GM18861 (cell line): Measurements from ENCODE around the gene FCAR.
"Not testable (repeated sequence)": the region's sequence is repeated elsewhere in the genome, so short reads cannot be mapped to it uniquely, and the experiment has no call there.

Experiments used
- ATAC-seq: cut with Tn5 transposase; IDR thresholded peaks from one replicate; pipeline ENCODE4 v1.9.1; 2021; ENCODE audit not compliant: unreplicated experiment

The FCAR gene

DNA sequence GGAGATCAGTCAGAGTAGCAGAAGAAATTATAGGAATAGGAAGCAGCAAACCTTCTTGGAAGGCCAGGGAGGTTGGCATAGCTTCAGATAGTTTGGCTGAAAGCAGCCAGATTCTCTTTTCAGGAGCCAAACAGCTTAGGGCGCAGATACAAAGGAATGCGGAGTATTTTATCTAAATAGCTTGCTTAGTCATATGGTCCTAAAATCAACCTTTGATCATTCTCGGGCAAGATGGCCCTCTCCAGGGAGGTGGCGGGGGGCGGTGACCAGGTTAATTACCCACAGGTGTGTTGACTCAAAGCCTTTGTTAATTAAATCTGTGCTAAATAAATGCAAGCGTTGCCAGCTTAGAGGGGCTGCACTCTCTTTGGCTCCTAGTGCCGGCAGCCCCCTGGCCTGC, 19.4 kb downstream of the FCAR start:
- no peak for ATAC-seq

DNA sequence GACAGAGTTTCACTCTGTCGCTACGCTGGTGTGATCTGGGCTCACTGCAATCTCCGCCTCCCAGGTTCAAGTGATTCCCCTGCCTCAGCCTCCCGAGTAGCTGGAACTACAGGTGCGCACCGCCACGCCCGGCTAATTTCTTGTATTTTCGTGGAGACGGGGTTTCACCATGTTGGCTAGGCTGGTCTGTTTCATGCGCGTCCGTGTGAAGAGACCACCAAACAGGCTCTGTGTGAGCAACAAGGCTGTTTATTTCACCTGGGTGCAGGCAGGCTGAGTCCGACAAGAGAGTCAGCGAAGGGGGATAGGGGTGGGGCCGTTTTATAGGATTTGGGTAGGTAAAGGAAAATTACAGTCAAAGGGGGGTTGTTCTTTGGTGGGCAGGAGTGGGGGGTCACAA, 20.1 kb downstream of the FCAR start:
- ATAC-seq: not testable (repeated sequence)

DNA sequence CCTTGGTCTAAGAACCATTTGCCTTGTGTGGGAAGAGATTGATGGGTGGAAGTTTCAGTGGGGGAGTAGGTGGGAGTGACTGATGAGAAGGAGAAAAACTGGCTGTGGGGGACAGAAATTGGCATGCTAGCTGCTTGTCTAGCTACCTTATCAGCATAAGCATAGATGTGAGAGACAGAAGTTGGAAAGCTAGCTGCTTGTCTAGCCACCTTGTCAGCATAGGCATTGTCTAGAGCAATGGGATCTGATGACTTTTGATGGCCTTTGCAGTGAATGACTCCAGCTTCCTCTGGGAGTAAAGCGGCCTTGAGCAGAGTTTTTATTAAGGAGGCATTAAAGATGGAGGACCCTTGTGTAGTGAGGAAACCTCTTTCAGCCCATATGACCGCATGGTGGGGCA, 22.0 kb downstream of the FCAR start:
- no peak for ATAC-seq

DNA sequence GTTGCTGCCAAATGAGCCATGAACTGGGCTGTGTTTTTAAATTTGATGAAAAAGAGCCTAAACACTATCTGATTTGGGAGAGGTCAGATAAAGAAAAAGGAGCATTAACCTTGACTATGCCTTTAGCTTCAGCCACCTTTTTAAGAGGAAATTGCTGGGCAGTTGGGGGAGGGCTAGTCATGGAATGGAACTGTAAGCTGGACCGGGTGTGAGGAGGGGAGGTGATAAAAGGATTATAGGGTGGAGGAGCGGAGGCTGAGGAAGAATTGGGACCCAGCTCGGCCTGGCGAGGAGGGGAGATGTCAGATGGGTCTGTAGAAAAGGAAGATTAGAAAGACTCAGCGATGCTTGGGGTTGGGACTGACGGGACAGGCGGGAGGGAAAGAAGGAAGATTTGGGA, 24.6 kb downstream of the FCAR start:
- not testable (repeated sequence) for ATAC-seq

DNA sequence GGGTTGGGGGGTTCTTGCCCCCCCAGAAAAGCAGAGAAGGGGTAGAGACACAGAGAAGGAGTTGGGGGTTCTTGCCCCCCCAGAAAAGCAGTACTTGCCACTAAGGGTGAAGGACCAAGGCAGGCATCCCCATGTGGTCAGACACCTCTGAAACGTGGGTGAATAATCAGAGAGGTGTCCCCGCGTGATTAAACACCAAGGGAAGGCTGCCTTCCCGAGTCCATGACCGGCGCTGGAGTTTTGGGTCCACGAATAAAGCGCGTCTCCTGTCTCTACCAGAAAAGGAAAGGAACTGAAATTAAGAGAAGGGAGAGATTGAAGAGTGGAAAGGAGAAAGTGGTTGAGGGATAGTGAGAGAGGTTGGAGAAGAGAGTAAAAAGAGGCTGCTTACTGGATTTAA, 25.6 kb downstream of the FCAR start:
- not testable (repeated sequence) for ATAC-seq

DNA sequence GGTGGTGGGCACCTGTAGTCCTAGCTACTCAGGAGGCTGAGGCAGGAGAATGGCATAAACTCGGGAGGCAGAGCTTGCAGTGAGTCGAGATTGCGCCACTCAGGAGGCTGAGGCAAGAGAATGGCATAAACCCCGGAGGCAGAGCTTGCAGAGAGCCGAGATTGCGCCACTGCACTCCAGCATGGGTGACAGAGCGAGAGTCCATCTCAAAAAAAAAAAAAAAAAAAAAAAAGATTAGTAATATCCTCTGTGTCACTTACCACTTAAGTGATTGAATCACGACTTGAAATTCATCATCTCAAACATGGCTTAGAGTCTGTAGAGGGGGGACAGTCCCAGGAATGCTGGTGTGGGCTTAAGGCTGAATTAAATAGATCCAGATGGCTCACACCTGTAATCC, 27.1 kb downstream of the FCAR start:
- ATAC-seq: not testable (repeated sequence)

DNA sequence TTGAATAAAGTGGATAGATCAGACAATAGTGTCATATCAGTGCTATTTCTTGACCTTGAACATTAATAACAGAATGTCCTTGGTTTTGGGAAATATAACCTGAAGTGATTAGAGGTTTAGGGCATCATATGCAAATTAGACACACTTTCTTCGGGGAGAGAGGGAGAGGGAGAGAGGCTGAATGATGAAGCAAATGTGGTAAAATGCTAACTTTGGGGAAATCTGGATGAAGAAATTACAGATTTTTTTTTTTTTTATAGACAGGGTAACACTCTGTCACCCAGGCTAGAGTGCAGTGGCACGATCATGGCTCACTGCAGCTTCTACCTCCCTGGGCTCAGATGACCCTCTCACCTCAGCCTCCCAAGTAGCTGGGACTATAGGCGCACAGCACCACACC, 28.0 kb downstream of the FCAR start:
- ATAC-seq: no peak

DNA sequence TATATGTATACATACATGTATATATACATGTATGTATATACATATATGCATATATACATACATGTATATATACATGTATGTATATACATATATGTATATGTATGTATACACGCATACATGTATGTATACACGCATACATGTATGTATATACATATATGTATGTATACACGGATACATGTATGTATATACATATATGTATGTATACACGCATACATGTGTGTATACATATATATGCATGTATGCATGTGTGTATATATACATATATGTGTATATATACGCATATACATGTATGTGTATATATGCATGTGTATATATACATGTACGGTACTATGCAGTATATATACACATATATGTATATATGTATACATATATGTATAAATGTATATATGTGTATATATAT, 29.3 kb downstream of the FCAR start:
- ATAC-seq: no peak

DNA sequence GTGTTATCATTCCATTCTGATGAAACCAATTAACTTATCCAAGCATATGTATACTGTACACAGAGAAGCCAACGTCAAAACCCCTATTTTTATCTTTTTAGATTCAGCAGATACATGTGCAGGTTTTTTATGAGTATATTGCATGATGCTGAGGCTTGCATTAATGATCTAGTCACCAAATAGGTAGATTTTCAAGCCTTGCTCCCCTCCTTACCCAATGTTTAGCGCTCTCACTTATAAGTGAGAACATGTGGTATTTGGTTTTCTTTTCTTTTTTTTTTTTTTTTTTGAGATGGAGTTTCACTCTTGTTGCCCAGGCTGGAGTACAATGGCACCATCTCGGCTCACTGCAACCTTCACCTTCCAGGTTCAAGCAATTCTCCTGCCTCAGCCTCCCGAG, 30.2 kb downstream of the FCAR start:
- not testable (repeated sequence) for ATAC-seq

DNA sequence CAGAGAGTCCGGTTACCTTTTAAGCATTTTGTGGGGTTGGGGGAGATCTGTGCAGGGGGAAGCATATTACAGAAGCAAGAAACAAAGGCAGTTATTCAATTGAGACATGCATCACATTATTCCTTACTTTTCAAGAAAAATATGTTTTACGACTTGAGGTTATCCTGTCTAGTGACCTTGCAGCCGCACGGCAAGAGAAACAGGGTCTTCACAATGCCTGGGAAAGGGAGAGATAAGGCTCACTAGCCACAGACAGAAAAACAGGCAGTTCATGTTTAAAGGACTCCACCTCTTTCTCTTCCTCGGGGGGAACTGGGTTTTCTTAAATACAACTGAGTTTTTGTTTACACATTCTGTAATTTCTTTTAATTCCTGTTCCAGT, 31.4 kb downstream of the FCAR start:
- no peak for ATAC-seq

DNA sequence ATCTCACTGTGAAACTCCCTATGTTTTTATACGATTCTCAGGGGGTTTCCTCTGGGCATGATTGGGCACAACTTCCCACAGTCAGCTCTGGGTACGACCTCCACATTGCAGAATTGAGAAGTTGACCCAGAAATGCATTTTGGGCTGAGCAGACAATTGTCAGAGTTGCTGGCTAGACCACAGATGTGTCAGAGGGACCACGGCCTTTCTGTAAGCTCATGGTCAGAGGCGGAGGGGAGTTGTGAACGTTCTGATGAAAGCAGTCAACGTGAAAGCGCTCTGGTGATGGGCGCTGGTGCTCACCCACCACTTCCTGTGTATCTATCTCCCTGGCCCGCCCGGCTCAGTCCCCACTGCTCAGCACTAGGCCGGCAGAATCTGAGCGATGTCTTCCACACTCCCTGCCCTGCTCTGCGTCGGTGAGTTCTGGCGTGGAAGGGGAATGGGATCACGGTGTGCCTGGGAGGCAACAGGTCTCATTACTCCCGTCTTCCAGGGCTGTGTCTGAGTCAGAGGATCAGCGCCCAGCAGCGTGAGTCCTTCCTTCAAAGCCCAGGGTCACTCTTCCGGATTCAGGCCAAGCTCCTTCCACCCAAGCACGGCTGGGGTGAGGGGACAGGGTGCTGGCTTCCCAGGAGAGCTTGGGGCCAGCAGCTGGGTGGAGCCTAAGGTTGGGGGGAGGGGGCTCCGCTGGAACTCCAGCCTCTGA, 31.9 kb downstream of the FCAR start, which contains the start of gene NCR1:
NCR1 (plus strand) TSS at position 346 of the 709 bp plus-strand sequence; CDS start at position 386, 40 bp downstream.
- no peak for ATAC-seq

DNA sequence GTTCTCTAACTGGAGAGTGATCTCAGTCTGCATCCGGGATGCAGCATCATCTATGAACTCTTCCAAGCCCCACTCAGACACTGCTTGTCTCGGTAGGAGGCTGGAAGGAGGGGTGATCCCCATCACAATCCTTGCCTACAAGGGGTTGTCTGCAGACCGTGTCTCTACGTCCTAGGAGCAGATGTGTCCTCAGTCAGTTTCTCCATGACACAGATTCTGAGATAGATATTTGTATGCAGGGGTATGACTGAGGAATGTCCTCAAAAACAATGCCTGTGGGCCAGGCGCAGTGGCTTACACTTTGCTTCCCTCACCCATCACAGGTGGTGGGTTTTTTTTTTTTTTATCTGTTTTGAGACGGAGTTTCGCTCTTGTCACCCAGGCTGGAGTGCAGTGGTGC, 32.8 kb downstream of the FCAR start:
- ATAC-seq: no peak

DNA sequence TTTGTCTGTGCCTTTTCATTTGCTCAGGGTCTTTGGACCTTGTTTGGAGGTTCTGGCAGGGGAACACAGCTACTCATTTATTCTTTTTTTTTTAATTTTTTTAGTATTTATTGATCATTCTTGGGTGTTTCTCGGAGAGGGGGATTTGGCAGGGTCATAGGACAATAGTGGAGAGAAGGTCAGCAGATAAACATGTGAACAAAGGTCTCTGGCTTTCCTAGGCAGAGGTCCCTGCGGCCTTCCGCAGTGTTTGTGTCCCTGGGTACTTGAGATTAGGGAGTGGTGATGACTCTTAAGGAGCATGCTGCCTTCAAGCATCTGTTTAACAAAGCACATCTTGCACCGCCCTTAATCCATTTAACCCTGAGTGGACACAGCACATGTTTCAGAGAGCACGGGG, 33.9 kb downstream of the FCAR start:
- not testable (repeated sequence) for ATAC-seq

DNA sequence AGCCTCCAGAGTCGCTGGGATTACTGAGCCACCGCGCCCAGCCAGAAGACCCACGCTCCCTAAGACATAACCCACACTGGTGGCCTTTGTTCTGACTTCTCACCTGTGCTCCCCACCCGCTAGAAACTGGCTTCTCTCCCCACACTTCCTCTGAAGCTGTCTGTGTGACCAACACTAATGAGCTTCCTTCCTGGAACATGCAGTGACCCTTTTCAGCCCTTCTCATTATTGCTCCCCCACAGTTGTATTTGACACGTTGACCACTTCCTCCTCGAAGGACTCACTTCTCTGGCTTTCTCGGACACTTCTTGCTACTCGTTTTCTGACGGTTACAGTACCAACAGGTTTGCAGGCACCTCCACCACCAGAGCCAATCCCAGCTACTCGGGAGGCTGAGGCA, 42.8 kb downstream of the FCAR start:
- ATAC-seq: no peak

DNA sequence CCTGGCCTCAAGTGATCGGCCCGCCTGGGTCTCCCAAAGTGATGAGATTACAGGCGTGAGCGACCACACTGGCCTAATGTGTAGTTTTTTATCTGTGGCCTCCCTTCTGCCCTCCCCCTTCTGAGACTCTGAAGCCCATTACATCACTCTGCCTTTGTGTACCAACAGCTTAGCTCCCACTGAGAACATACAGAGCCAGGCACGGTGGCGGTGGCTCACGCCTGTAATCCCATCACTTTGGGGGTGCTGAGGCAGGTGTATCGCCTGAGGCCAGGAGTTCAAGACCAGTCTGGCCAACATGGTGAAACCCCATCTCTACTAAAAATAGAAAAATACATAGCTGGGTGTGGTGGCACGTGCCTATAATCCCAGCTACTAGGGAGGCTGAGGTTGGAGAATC, 44.5 kb downstream of the FCAR start:
- ATAC-seq: no peak

DNA sequence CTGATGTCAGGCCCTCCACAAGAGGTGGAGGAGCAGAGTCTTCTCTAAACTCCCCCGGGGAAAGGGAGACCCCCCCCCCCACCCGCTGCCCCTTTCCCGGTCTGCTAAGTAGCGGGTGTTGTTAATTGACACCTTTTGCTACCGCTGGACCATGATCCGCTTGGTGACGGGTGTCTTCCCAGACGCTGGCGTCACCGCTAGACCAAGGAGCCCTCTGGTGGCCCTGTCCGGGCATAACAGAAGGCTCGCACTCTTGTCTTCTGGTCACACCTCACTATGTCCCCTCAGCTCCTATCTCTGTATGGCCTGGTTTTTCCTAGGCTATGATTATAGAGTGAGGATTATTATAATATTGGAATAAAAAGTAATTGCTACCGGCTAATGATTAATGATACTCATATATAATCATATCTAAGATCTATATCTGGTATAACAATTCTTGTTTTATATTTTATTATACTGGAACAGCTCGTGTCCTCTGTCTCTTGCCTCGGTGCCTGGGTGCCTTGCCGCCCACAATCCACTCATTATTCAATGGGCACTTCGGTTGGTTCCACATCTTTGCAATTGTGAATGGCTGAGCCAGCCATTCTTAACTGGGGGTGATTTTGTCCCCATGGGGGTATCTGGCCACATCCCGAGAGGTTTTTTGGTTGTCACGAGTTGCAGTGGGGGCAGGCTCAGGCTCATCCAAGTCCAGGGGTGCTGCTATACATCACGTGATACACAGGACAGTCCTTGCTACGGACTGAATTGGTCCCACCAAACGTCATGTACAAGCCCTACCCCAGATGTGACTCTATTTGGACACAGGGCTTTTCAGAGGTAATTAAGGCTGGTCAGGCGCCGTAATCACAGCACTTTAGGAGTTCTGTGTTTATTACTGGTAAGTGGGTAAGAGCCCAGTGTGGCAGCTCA, 45.9 kb downstream of the FCAR start:
- ATAC-seq: not testable (repeated sequence)

DNA sequence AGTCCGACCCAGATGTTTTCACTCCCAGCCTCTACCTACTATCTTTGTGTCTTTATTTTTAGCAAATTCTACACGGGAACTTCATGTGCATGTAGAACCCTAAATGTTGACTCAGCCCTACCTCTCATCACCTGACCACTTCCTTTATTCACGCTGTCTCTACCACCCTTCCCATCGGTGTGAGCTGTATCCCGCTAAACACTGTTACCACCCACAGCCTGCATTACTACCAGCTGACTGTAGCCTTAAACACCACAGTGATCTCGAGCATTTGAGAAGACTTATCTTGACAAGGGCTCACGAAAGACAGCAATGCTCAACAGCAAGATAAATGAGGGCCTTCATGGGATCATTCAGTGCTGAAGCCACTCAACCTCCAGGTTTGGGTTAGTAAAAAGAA, 47.0 kb downstream of the FCAR start:
- ATAC-seq: no peak

DNA sequence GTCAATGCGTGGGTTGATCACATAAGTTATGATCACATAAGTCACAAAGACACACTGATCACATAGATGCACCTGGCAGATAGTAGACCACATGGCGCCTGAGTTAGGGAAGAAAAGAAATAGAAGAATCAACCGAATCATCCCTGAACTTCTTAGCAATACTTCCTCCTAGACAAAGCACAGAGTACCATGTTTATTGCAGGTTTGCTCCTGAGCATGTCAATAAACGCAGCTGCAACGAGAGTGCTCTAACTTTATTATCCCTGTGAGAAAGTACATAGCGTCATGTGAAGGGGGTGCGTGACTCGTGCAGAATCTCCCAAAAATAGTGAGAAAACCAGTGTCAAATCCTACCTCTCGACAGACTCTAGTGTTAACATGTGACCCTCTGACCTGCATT, 49.2 kb downstream of the FCAR start:
- ATAC-seq: no peak

DNA sequence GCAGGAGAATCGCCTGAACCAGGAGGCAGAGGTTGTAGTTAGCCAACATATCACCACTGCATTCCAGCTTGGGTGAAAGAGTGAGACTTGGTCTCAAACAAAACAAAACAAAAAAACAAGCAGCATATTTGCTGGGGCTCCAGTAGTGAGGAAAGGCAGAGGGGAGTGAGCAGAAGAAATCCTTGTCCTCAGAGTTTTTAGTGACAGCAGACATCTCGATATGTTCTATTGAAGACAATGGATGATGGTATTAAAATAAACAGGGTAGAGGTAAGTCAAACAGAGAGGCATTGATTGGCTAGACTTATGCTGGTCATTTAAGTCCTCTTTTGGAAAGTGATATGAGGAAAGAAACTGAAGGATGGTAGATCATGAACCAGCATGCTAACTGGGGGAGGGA, 54.3 kb downstream of the FCAR start:
- no peak for ATAC-seq

DNA sequence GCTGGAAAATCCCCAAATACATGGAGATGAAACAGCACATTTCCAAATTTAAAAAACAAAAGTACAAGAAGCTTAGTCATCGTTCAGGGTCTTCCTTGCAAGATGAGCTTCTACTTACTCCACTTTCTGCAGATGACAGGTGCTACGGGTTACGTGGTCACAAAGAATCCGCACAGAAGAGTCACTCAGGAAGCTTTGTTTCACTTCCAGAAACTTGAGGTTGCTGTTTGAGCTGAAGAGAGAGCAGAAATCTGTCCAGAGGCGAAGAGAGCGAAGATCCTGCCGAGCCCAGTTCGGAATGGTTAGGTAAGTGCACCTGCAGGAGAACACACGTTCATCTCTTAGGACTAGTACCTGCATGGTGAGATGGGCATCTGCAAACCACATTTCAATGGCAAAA, 63.9 kb downstream of the FCAR start:
- ATAC-seq: no peak

DNA sequence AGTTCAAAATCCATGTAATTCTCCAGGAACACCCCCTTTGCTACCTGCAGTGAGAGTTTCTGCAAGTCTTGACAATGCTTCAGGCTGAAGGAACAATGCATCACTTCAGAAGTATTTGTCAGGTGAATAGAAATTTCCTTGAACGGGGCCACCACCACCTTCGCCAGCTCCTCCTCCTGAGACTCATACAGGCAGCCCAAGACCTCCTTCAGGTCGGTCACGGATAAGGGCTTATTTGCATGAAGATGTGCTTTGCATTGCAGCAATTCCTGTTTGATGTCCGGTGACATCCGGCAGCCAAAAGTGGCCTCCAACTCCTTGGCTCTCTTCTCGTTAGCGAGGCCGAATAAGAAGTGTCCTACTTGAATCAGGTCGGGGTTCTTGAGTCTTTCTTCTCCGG, 64.9 kb downstream of the FCAR start:
- no peak for ATAC-seq

DNA sequence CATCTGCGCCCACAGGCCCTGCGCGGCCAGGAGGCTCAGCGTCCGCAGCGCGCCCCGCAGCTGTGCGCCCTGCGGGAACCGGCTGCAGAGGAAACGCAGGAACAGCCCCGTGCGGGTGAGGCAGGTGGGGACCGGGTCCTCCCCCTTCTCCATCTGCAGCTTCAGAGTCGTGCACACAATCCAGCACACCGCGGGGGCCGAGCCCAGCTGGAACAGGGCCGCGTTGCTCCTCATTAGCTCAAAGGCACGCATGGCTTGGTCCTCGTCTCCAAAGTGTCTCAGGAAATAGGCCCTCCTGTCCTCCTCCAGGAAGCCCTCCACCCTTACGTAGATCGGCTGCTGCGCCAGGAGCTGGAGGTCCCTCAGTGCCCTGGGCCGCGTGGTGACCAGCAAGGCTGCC, 65.5 kb downstream of the FCAR start:
- not testable (repeated sequence) for ATAC-seq
